GM13976 (cell line): ENCODE results near the gene PTBP1.

Experiments
- DNase-seq: peaks from one replicate; pipeline ENCODE4 v3.0.0; 2012; ENCODE audit warnings: low spot score
- CTCF ChIP-seq: IDR thresholded peaks from 2 replicates; pipeline ENCODE4 v1.5.1; 2012; ENCODE audit warnings: borderline replicate concordance, mild to moderate bottlenecking; ENCODE audit not compliant: insufficient read depth; ENCODE audit errors: extremely low read depth, missing control alignments, control extremely low read depth
- in situ Hi-C: fragments of 300-500 bp; cut with MboI; formaldehyde crosslinking; loops from one replicate; pipeline ENCODE4 v1.12.0; 2022; ENCODE audit warnings: low sequenced_read_pairs, mixed read lengths, inconsistent platforms; ENCODE audit not compliant: unreplicated experiment

The PTBP1 gene

GRCh38 chr19:796692-797527, at the start of gene PTBP1:
PTBP1 (plus strand) TSS chr19:797452; CDS start chr19:797498, 46 bp downstream.
- peak; percentile 99 for DNase-seq
- in situ Hi-C loops, result no loop called here
- no peak for TF ChIP-seq CTCF

- DNase-seq, result no peak
- TF ChIP-seq CTCF, result no peak
- in situ Hi-C loops, result loop anchor here (25.0 kb wide), 1 partner anchor 161 kb away; the partner anchor contains the start of gene HCN2
Observed at GRCh38 chr19:748274-748598, 49.0 kb upstream of the PTBP1 start.

GRCh38 chr19:749811-750210, 47.4 kb upstream of the PTBP1 start:
- TF ChIP-seq CTCF, result no peak
- in situ Hi-C loops, result loop anchor here (25.0 kb wide), 1 partner anchor 163 kb away; the partner anchor contains the start of gene HCN2
- no peak for DNase-seq

- DNase-seq, result no peak
- in situ Hi-C loops, result no loop called here
- TF ChIP-seq CTCF, result no peak
Observed at GRCh38 chr19:750640-751423, 46.4 kb upstream of the PTBP1 start, which contains the start of gene MISP. MISP (plus strand) TSS chr19:751112; CDS start chr19:756947, 5,835 bp downstream.

GRCh38 chr19:751501-752341, 45.5 kb upstream of the PTBP1 start:
- in situ Hi-C loops, result no loop called here
- no peak for DNase-seq
- TF ChIP-seq CTCF, result no peak
